22Rv1 (cell line): Measurements from ENCODE around the gene RAB30.
"Not testable (repeated sequence)": the region's sequence is repeated elsewhere in the genome, so short reads cannot be mapped to it uniquely, and the experiment has no call there.

ENCODE experiments used
- H3K27ac ChIP-seq: fragments of 450-650 bp; 2 replicates; pipeline ENCODE4 v1.5.1; 2017
- CTCF ChIP-seq: fragments of 450-650 bp; IDR thresholded peaks from 2 replicates; pipeline ENCODE4 v1.5.1; 2017; ENCODE audit warnings: mild to moderate bottlenecking
- ZFX ChIP-seq: fragments of 450-650 bp; IDR thresholded peaks from 2 replicates; pipeline ENCODE4 v1.6.1; 2017; ENCODE audit warnings: antibody characterized with exemption, borderline replicate concordance

The RAB30 gene

GRCh38 chr11:82944198-82944597 is 127.5 kb downstream of the RAB30 start:
- TF ChIP-seq CTCF (no peak), ZFX (no peak)
- no peak overlapping the region for H3K27ac ChIP-seq

- not testable (repeated sequence) for H3K27ac ChIP-seq
These were observed 128.3 kb downstream of the RAB30 start for GRCh38 chr11:82943430-82943829.

GRCh38 chr11:82942376-82942775 is 129.3 kb downstream of the RAB30 start:
- no peak for TF ChIP-seq ZFX
- no peak for TF ChIP-seq CTCF
- no peak overlapping the region for H3K27ac ChIP-seq

GRCh38 chr11:82939456-82939855 is 132.2 kb downstream of the RAB30 start:
- H3K27ac ChIP-seq, result no peak overlapping the region
- TF ChIP-seq ZFX, result no peak
- TF ChIP-seq CTCF, result no peak

- no peak for TF ChIP-seq ZFX
- no peak for TF ChIP-seq CTCF
- H3K27ac ChIP-seq, result no peak overlapping the region
These were observed 134.1 kb downstream of the RAB30 start for GRCh38 chr11:82937554-82937953.

GRCh38 chr11:82936261-82936660 is 135.4 kb downstream of the RAB30 start:
- TF ChIP-seq ZFX, result no peak
- TF ChIP-seq CTCF, result no peak
- no peak overlapping the region for H3K27ac ChIP-seq

GRCh38 chr11:82932564-82932963 is 139.1 kb downstream of the RAB30 start:
- H3K27ac ChIP-seq, result no peak overlapping the region
- TF ChIP-seq ZFX (no peak), CTCF (no peak)

- no peak for TF ChIP-seq CTCF
- no peak for TF ChIP-seq ZFX
- no peak overlapping the region for H3K27ac ChIP-seq
These were observed 141.0 kb downstream of the RAB30 start for GRCh38 chr11:82930734-82931133.
